IPS-11a (cell line): ENCODE measurements around the gene SLC47A2.
"Not testable (repeated sequence)": the region's sequence is repeated elsewhere in the genome, so short reads cannot be mapped to it uniquely, and the experiment has no call there.

Experiments
- H3K4me3 ChIP-seq: one replicate; pipeline ENCODE4 v1.5.1; 2013; ENCODE audit warnings: low read depth, low read length, control low read depth

The SLC47A2 gene

DNA sequence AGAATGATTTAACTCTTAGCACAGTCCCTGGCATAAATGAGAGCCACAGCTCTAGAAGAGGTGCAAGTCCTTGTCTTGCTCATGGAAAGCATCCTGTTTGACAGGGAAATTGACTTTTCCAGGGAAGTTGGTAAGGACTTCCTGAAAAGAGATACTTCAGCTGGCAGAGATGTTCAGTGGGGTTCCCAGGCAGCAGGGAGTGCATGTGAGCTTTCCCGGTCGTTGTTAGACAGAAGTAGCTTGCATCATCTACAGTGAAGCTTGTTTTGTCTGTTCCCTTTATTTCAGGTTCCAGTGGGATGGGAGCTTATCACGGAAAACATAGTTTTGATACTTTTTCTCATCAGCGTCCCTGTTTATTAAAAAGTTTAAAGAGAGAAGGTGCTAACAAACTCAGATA lies 45.0 kb downstream of the SLC47A2 start:
- no peak overlapping the region for H3K4me3 ChIP-seq

DNA sequence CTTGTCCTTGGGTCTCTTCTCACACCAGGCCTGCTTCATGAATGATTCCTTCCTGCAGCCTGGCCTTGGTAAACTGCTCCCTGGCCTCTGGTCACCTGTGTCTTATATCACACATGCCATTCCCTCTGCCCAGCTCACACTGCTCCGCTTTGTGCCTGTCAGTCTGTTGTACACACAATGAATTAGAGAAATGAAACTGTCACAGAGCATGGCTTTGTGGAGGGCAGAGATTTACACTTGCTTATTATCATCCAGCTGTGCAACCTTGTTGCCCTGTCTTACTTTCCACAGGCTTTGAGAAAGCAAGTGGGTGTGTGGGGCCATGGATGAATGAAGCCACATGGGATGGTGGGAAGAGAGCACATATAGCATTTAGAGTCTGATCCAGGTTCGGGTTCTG lies 45.5 kb downstream of the SLC47A2 start:
- H3K4me3 ChIP-seq = no peak overlapping the region

DNA sequence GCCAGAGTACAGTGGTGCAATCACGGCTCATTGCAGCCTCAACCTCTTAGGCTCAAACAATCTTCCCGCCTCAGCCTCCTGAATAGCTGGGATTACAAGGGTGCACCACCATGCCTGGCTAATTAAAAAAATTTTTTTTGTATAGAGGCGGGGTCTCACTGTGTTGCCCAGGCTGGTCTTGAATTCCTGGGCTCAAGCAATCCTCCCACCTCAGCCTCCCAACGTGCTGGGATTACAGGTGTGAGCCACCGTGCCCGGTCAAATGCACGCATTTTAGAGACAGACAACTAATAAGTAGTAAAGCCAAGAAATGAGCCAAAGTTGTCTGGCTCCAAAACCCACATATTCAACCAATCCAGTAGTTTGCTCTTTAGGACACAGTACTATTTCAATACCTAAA lies 46.7 kb downstream of the SLC47A2 start:
- not testable (repeated sequence) for H3K4me3 ChIP-seq

DNA sequence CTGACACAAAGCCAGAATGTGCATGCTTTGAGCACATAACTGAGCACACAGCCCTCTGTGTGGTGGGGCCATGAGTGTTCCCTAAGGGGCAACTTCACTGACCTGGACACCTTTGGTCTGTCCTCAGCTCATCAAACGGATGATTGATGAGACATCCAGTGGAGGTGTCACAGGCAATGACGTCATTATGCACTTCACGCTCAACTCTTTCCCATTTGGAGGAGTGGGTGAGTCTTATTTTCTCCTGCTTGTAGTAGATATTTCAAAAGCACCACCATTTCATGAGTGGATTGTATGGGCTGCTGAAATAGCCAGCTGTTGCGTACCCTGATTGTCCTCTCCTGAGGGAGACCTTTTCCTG lies 51.6 kb downstream of the SLC47A2 start:
- no peak overlapping the region for H3K4me3 ChIP-seq

DNA sequence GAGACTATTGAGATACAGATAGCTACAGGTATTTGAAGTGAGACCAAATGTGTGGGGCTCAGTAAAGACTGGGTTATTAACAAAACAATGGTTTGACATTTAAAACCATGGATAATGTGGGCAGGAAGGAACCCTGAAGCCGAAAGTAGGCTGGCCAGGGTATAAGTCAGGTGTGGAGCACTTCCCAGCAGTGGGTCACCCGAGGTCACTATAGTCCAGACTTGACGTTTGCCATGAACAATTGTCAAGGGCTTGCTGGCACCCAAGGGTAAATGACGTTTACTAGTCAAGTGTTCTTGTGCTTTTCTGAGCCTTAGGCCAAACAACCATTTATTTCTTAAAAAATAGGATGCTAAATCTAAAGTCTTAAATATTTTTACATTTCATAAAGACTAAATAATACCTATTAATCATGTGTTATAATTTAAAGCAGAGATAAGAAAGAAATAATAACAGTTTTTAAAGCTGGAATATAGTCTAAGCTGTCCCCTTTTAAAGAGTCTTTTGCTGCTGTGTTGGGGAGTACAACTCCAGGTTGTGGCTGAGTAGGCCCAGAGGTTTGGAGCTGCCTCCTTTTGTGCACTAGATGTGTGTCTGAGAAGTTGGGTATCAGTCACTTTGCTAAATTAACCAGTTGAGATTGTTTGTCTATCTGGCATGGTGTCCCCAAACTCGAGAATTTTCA lies 52.1 kb downstream of the SLC47A2 start:
- H3K4me3 ChIP-seq = no peak overlapping the region

DNA sequence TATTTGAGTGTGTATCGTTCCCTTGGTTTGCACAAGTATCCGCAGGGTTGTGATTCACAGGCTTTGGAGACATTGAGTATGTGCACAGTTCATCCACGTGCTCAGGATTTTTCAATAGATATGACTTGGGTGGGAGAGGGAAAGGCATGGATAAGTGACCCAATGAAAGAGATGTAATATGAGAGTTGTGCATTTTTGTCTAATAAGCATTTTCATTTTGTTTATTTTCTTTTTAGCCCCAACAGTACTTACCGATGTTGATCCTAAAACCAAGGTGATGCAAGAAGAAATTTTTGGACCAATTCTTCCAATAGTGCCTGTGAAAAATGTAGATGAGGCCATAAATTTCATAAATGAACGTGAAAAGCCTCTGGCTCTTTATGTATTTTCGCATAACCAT lies 53.3 kb downstream of the SLC47A2 start:
- no peak overlapping the region for H3K4me3 ChIP-seq

DNA sequence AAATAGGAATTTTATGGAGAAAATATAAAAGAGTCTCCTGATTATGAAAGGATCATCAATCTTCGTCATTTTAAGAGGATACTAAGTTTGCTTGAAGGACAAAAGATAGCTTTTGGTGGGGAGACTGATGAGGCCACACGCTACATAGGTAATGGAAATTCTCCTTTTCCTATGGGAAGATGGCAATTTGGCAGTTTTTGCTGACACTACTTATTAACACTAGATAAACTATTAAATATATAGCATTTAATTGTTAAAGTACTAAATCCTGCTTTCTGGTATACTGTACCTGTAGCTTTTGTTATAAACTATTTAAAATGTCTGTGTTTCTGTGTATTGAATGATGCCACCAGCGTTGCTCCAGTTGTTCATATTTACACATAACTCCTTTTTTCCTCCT lies 55.3 kb downstream of the SLC47A2 start:
- no peak overlapping the region for H3K4me3 ChIP-seq

DNA sequence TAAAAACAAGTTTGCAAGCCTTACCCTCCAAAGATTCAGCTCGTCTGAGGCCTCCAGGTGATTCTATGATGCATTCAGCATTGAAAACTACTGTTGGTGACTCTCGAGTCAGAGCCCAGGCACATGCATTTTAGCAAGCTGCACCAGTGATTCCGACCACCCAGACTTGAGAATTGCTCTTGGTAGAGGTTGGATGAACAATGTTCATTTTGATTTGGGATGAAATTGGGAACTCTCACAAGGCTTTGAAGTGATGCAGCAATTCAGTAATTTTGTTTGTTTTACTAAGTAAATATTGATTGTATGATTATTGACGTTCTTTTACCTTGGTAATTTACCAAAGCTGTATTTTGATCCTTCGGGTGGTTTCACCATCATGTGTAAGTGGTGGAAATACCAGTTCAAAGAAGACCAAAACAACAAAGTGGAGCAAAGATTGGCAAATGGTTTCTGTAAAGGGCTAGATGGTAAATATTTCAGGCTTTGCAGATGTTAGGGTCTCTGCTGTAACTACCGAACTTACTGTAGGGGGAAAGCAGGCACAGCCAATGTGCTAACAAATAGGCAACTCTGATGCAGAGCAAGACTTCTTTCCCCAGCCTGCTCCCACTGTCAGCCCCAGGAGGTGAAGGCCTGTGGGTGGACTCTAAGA lies 56.0 kb downstream of the SLC47A2 start:
- no peak overlapping the region for H3K4me3 ChIP-seq

DNA sequence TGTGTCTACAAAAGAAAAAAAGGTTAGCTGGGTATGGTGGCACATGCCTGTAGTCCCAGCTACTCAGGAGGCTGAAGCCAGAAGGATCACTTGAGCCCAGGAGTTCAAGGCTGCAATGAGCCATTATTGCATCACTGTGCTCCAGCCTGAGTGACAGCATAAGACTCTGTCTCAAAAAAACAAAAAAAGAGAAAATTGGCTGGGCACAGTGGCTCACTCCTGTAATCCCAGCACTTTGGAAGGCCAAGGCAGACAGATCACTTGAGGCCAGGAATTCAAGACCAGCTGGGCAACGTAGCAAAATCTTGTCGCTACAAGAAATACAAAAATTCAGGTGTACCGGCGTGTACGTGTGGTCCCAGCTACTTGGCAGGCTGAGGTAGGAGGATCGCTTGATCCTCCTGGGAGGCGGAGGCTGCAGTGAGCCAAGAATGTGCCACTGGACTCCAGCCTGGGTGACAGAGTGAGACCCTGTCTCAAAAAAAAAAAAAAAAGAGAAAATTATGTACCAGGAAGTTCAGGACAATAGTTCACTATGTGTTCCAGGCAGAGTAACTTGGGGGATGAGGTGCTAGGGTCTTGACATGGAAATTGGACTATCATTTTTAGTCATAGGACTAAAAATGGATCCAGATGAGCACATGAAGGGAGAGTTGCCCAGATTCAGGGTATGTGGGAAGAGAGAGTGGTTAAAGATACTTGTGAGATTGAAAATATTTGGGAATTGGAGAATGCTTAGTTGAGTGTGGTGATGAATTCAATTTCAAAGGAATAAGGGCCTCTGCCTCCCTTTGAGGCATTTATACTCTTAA lies 56.8 kb downstream of the SLC47A2 start:
- no peak overlapping the region for H3K4me3 ChIP-seq

DNA sequence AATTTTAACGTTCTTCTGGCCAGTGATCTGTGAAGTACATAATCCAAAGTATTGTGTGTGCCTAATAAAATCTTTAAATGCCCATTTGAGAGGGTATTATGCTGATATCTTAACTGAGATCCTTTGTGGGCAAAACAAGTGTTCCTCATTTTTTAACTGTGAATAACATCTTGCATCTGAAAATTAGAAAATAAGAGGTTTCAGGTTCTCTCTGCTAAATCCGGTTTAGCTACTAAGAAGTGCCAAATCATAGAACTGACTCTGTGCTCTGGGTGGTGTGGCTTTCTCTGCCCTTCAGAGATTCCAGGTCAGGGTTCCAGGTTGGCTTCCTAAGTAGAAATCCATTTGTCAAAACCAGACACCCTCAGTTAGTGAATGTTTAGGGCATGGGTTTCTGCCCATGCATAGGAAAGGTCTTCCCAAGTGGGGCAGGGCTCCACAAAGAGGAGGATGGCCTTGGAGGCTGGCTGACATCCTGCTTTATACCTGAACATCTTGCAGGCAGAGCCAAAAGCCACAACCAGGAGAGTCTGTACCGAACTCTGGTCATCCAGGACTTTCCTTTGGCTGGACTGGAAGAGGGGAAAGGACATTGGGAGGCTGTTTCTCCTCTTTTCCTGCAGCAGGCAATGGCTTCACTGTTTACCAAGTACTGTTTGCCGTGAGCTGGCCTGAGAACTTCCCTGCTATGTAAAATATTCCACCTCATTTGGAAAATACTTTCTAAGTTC lies 59.4 kb downstream of the SLC47A2 start:
- no peak overlapping the region for H3K4me3 ChIP-seq

DNA sequence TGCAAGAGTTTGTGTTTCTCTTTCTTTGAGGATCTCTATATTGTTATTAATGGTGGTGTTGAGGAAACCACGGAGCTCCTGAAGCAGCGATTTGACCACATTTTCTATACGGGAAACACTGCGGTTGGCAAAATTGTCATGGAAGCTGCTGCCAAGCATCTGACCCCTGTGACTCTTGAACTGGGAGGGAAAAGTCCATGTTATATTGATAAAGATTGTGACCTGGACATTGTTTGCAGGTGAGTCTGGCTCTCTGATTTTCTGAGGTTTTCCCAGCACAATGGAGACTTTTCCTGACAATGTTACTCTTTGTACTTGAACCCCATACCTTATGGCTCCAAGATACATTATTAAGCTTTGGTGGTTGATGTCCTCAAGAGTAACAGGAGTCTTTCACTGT lies 60.0 kb downstream of the SLC47A2 start:
- H3K4me3 ChIP-seq = no peak overlapping the region

DNA sequence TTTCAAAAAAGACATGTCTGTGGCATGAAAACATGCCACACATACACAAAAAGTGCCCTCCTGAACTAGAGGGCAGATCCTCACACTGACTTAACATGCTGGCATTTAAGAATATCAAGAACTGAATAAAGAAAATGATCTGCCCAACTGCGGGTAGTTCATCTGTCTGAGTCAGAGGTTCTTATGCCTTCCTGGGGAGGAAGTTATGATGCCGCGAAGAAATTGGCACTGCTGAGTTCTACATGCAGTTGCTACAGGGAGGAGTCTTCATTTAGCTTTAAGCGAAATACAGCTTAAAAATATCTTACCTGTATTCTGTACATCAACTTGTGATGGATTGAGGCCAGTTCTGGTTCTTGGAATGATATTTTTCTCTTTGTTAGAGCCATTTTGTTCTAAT lies 61.5 kb downstream of the SLC47A2 start:
- no peak overlapping the region for H3K4me3 ChIP-seq

DNA sequence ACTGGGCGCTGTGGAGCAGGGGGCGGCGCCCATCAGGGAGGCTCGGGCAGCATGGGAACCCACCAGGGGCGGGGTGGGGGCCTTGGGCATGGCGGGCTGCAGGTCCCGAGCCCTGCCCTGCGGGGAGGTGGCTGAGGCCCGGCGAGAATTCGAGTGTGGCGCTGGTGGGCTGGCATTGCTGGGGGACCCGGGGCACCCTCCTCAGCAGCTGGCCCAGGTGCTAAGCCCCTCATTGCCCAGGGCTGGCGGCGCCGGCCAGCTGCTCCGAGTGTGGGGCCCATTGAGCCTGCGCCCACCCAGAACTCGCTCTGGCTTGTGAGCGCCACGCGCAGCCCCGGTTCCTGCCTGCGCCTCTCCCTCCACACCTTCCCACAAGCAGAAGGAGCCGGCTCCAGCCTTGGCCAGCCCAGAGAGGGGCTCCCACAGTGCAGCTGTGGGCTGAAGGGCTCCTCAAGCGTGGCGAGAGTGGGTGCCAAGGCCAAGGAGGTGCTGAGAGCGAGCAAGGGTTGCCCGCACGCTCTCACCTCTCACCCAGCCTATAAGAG lies 62.0 kb downstream of the SLC47A2 start:
- no peak overlapping the region for H3K4me3 ChIP-seq

DNA sequence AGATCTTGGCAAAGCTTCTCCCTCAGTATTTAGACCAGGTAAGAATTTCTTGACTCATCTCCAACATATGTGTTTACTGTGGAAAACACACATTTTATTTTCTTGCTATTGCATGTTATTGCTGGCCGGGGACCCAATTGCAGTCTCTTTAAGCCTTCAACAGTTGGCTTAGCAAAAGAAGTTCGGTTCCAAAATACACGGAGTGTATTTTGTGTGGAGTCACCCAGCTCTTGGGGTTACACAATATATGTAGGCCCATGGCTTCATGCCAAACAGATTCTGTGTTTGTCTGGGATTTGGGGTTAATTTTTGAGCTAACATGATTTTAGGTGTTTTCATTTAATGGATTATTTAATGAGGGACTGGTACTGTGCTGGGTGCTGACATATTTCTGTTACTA lies 63.8 kb downstream of the SLC47A2 start:
- H3K4me3 ChIP-seq = no peak overlapping the region

DNA sequence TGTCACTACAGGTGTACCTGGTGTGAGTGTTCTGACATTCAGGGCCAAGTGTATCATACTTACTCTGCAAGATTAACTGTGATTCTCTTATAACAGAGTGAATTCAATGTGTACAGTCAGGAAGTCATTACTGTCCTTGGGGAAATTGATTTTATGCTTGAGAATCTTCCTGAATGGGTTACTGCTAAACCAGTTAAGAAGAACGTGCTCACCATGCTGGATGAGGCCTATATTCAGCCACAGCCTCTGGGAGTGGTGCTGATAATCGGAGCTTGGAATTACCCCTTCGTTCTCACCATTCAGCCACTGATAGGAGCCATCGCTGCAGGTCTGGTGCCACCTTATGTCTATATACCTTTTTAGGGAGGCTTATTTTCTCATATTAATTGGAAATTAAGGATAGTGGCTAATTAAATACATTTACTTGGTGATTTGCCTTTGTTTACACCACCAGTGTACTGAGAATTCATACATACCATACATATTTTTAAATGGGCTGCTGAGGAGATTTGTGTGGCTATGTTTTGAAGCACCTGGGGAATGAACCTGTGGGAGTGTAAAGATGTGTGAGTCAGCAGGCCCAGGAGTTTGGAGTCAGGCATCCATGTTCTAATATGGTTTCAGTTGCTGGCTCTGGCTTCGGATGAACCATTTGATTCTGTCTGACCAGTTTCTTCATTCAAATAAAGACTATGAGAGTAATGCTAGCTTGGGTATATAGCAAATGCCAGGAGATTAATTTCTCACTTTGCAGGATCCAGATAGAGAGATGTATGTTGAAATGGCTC lies 64.7 kb downstream of the SLC47A2 start:
- H3K4me3 ChIP-seq = no peak overlapping the region

DNA sequence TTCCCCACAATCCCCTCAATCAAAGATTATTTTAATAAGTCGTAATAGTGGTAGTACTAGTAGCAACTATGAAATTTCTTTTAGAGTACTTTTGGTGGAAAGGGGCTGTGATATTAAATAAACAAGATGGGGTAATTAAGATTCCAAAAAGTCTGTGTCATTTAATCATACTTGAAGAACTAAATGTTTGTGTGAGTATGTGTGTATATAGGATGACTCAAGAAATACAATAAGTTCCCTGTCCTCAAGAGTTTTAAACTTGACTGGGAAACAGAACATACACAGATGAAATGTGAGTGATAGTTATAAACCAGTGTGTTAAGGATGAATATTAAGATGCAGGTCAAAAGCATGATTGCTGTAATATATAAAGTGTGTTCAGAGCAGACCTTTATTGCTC lies 65.6 kb downstream of the SLC47A2 start:
- no peak overlapping the region for H3K4me3 ChIP-seq

DNA sequence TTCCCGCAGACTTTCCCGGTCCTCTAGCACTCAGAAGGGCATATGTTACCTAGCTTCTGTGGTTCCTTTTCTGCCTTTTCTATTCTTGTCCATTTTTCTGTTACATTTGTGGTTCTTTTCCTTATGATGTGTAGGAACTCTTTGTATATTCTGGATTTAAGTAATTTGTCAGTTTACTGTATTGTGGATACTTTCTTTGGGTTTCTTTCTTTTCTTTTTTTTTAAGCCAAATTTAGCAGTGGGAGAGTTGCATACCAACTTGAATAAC lies 67.2 kb downstream of the SLC47A2 start:
- H3K4me3 ChIP-seq = peak overlapping the region; percentile 78

DNA sequence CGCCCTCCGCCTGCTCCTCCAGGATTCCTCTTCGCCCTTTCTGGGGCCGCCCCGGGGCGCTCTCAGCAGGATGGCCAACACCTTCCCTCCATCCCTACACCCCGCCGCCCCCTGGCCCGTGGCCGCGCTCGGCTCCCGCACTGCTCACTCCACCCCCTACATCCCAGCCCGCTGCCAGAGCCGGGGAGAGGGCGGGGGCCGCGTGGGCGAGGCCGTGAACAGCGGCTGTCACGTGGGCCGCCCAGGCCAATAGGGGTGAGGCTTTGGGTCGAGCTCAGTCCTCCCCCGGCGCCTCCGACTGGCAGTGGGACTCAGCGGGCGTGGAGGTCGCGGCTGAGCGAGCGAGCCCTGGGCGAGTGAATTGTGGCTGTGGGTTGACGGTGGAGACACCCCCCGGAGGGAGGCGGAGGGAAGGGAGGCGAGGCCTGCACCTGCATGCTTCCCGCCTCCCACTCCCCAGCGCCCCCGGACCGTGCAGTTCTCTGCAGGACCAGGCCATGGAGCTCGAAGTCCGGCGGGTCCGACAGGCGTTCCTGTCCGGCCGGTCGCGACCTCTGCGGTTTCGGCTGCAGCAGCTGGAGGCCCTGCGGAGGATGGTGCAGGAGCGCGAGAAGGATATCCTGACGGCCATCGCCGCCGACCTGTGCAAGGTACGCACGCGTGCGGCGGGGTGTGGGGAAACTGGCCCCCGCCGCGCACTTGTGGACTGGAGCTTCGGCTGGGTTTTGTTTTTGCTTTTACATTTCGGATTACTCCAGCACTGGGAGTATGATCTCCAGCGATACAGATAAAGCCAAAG lies 67.7 kb downstream of the SLC47A2 start, which contains the start of gene ALDH3A2:
Gene ALDH3A2 (plus strand): TSS at position 277 of the 799 bp plus-strand sequence. CDS start 221 bp downstream, at position 498.
- peak within 1 kb of the TSS; percentile 78 for H3K4me3 ChIP-seq

DNA sequence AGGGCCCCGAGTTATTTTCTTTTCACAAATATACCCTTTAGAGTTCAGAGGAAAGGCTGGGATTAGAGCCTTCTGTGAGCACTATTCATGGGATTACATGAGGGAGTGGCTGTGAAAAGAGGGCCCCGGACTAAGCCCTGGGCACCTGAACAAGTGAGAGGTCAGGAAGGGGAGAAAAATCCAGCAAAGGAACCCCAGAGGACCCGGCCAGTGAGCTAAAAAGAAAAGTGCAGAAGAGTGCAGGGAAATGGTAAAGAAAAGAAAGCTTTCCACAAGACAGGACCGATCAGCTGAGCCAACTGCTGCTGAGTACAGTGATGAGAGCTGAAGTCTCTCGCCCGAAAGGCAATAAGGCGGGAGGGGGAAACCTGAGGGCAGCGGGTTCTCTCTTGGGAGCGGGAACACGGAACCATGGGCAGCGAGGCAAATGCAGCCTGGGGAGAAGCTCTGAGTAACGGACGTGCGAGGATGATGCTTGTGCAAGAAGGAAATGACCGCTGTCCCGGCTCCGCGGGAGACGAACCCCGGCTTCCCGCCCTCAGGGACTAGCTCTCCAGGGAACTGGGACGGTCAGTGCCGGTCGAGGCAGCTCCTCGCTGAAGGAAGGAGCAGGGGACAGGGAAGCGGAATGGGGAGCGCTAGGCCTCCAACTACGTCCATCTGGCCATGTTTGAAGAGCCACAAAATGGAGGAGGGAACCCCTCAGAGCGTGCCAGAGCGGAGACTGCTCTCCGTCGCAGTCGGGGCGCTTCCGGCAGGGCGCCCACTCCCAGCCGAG lies 68.5 kb downstream of the SLC47A2 start:
- H3K4me3 ChIP-seq = peak overlapping the region; percentile 78
